Activated T-cell treated with anti-CD3 and anti-CD28 coated beads, Interleukin-2, amount 50 U/mL, for 72 hours (primary cell): ENCODE results near the gene GREB1. TPM values are rescaled to one million over a fixed set of nuclear protein-coding genes. Genes with fewer than 3 reads are reported as not detected.

Experiments used
- ATAC-seq, 2 donors: fragments of 150-1000 bp; cut with Tn5 transposase; replicated peaks in 1 of 2; 2 replicates each; pipeline ENCODE4 v1.10.0; 2021; ENCODE audit warnings: moderate library complexity in 2 of 2, mild to moderate bottlenecking in 1 of 2
- DNase-seq, 2 donors: peaks; one replicate each; pipeline ENCODE4 v3.0.0; 2021 to 2022; ENCODE audit warnings: mixed read lengths in 1 of 2
- H3K27ac Mint-ChIP-seq: one replicate; pipeline ENCODE4 v1.8.0; 2022; ENCODE audit warnings: mild to moderate bottlenecking, moderate library complexity, mixed read lengths
- H3K27me3 Mint-ChIP-seq: one replicate; pipeline ENCODE4 v1.8.0; 2022; ENCODE audit warnings: low read depth, mixed read lengths
- H3K36me3 Mint-ChIP-seq, 2 donors: one replicate each; pipeline ENCODE4 v1.8.0; 2022; ENCODE audit warnings: mixed read lengths in 2 of 2, mild to moderate bottlenecking in 1 of 2; ENCODE audit not compliant: insufficient read depth in 2 of 2
- H3K4me1 Mint-ChIP-seq: one replicate; pipeline ENCODE4 v1.8.0; 2022; ENCODE audit warnings: low read depth, mixed read lengths
- H3K4me3 Mint-ChIP-seq, 2 donors: one replicate each; pipeline ENCODE4 v1.8.0; 2022; ENCODE audit warnings: mild to moderate bottlenecking in 2 of 2, mixed read lengths in 2 of 2, moderate library complexity in 2 of 2
- H3K9me3 Mint-ChIP-seq, 2 donors: one replicate each; pipeline ENCODE4 v1.8.0; 2022; ENCODE audit warnings: mixed read lengths in 2 of 2
- total RNA-seq, 2 donors: library from RNA; stranded (reverse); gene quantifications; one replicate each; pipeline ENCODE4 v1.2.3, GENCODE V29; 2022

GREB1 gene
- total RNA-seq, 2 donors from 2014 or later = 2.2 to 2.4 TPM

DNA sequence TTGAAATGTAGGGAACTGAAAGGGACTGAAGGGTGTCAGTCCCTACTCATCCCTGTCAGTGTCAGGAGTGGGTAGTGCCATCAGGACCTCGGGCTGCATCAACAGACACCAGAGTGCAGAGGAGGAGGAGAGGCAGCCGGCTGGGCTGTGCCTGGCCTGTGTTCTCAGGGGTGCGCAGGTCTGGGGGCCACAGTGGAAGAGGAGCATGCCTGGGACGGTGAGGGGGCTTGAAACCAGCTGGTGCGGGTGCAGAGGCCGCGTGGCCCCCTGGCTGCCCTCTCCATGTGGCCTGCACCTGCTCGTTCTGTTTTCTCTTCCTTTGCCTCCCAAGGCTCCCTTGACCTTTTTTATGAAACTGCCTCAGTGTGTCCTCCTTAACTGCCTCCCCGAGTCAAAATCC is 94.8 kb downstream of the GREB1 start:
- ATAC-seq = no peak
- Mint-ChIP-seq H3K4me3 (no peak overlapping the region), H3K36me3 (peaks cover 0 to 3% of the 10 kb centered on the region in 2 donors), H3K27me3 (no peaks in the 10 kb centered on the region), H3K9me3 (peaks cover 3 to 4% of the 10 kb centered on the region in 2 donors), H3K4me1 (no peaks in the 10 kb centered on the region), H3K27ac (no peak overlapping the region)
- no peak for DNase-seq

DNA sequence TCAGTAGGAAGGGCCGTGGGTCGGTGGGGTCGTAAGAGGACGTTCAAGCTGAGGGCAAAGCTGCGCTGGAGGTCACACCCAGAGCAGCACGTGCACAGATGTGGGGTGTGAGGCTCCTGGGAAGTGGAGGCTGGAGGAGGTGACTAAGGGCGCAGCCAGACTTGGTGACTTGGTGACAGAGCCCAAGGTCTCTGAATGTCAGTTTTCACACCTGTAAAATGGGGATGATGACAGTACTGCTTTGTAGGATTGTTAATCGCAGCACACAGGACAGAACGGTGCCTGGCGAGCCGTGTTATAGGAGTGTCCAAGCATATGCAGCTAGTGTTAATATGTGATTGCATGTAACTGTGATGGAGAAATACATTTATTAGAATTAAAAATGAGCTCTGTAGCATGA is 95.4 kb downstream of the GREB1 start:
- H3K9me3 Mint-ChIP-seq = peaks cover 3 to 4% of the 10 kb centered on the region in 2 donors
- DNase-seq = no peak
- H3K27ac Mint-ChIP-seq = no peak overlapping the region
- ATAC-seq = no peak
- no peaks in the 10 kb centered on the region for H3K4me1 Mint-ChIP-seq
- peaks cover 0 to 3% of the 10 kb centered on the region in 2 donors for H3K36me3 Mint-ChIP-seq
- no peak overlapping the region for H3K4me3 Mint-ChIP-seq
- no peaks in the 10 kb centered on the region for H3K27me3 Mint-ChIP-seq

DNA sequence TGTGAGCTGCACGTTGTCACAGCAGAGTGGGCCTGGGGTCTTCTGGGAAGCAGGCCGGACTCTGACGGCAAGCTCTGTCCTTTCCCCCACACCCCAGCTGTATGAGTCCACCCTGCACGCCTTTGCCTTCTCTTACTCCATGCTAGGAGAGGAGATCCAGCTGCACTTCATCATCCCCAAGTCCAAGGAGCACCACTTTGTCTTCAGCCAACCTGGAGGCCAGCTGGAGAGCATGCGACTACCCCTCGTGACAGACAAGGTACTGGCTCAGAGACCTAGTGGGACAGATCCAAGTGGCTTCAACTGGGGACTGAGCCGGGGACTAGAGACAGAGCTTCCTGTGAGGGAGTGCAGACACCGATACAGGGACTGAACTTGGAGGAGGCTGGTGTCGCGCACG is 96.0 kb downstream of the GREB1 start:
- H3K4me1 Mint-ChIP-seq = no peaks in the 10 kb centered on the region
- no peaks in the 10 kb centered on the region for H3K27me3 Mint-ChIP-seq
- H3K9me3 Mint-ChIP-seq = peaks cover 3 to 4% of the 10 kb centered on the region in 2 donors
- no peak for DNase-seq
- no peak overlapping the region for H3K4me3 Mint-ChIP-seq
- peaks cover 0 to 3% of the 10 kb centered on the region in 2 donors for H3K36me3 Mint-ChIP-seq
- no peak overlapping the region for H3K27ac Mint-ChIP-seq
- ATAC-seq = no peak

DNA sequence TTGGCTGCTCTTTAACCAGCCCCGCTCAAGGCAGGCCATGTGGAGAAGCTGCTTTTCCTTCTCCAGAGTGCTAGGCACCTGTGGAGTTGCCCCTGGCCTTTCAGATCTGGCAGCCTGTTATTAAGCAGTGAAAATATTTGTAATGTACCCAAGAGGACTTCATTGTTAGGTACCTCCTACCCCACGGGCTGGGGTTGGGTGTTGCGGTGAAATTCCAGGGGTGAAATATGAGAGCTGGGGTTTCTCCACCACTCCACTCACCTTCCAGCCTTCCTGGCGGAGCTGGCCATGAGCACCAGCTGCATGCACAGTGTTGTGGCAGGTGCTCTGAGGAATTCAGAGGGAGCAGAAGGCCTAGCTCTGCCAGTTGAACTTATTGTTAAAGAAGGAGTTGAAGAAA is 97.0 kb downstream of the GREB1 start:
- Mint-ChIP-seq H3K4me3 (no peak overlapping the region), H3K27ac (no peak overlapping the region), H3K4me1 (no peaks in the 10 kb centered on the region), H3K9me3 (peaks cover 3 to 4% of the 10 kb centered on the region in 2 donors), H3K36me3 (peaks cover 0 to 3% of the 10 kb centered on the region in 2 donors), H3K27me3 (no peaks in the 10 kb centered on the region)
- DNase-seq (no peak), ATAC-seq (no peak)

DNA sequence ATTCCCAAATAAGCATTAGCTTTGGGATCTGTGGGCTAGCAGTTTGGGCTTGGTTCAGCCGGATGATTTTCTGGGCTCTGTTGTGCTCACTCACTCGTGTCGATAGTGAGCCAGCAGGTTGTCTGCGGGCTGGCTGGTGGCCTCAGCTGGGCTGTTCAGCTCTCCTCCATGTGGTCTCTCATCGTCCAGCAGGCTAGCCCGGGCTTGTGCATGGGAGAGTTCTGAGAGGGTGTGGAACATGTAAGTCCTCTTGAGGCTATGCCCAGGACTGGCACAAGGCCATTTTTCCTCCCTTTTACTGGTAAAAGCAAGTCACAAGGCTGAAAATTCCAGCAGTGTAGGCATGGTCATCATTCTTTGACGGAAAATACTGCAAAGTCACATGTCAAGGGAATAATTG is 97.6 kb downstream of the GREB1 start:
- peaks cover 0 to 3% of the 10 kb centered on the region in 2 donors for H3K36me3 Mint-ChIP-seq
- no peak for DNase-seq
- ATAC-seq = no peak
- H3K27me3 Mint-ChIP-seq = no peaks in the 10 kb centered on the region
- H3K4me1 Mint-ChIP-seq = no peaks in the 10 kb centered on the region
- H3K9me3 Mint-ChIP-seq = peaks cover 3 to 4% of the 10 kb centered on the region in 2 donors
- no peak overlapping the region for H3K4me3 Mint-ChIP-seq
- no peak overlapping the region for H3K27ac Mint-ChIP-seq

DNA sequence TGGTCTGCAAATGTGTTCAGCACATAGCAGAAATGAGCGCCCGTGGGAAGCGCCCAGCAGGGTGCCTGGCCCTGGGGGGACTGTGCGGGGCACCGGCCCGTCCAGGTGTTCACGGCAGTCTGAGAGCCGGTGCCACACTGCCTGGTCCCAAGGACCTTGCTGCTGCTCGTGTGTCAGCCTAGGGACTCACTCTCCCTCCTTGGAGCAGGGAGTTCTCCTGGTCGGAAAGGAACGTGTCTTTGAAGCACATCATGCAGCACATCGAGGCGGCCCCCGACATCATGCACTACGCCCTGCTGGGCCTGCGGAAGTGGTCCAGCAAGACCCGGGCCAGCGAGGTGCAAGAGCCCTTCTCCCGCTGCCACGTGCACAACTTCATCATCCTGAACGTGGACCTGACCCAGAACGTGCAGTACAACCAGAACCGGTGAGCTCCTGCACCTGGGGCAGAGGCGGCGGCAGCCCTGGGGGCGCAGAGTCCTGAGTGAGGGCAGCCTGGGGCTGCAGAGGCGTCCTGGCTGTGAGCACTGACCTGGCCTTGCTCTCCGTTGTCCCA is 100.2 kb downstream of the GREB1 start:
- Mint-ChIP-seq H3K4me3 (no peak overlapping the region), H3K36me3 (no peaks in the 10 kb centered on the region), H3K27ac (no peak overlapping the region), H3K4me1 (no peaks in the 10 kb centered on the region), H3K27me3 (no peaks in the 10 kb centered on the region), H3K9me3 (no peaks in the 10 kb centered on the region)
- no peak for DNase-seq
- ATAC-seq = no peak

DNA sequence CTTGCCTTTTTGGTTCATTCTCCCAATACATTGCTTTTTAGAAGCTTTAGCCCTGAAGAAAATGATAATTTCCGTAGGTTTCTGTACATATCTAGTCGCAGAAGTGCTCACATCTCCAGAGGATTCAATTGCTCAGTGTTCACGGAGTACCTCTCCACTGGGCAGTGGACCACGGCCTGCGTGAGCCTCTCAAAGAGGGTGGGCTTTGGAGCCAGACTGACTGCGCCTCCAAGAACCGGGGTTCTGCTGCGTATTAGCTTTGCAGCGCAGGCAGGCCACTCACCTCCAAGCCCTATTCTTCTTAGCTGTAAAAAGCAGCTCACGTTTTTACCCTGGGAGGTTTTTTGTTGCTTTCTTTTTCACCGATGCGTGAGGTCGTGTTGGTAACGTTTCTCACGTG is 100.7 kb downstream of the GREB1 start:
- Mint-ChIP-seq H3K36me3 (no peaks in the 10 kb centered on the region), H3K4me1 (no peaks in the 10 kb centered on the region), H3K9me3 (no peaks in the 10 kb centered on the region), H3K27me3 (no peaks in the 10 kb centered on the region), H3K4me3 (no peak overlapping the region), H3K27ac (no peak overlapping the region)
- no peak for ATAC-seq
- no peak for DNase-seq

DNA sequence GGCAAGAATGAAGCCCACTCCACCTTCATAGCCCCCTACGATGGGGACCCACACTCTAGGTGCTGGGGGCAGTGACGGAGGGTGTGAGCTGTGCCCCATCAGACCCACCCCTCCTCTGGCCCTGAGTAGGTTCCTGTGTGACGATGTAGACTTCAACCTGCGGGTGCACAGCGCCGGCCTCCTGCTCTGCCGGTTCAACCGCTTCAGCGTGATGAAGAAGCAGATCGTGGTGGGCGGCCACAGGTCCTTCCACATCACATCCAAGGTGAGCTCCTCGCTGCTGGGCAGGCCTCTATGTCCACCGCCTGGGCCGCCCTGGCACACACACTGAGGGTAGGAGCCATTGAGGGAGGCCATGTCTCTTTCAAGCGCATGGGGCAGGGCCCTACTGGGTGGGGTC is 101.3 kb downstream of the GREB1 start:
- no peak for ATAC-seq

DNA sequence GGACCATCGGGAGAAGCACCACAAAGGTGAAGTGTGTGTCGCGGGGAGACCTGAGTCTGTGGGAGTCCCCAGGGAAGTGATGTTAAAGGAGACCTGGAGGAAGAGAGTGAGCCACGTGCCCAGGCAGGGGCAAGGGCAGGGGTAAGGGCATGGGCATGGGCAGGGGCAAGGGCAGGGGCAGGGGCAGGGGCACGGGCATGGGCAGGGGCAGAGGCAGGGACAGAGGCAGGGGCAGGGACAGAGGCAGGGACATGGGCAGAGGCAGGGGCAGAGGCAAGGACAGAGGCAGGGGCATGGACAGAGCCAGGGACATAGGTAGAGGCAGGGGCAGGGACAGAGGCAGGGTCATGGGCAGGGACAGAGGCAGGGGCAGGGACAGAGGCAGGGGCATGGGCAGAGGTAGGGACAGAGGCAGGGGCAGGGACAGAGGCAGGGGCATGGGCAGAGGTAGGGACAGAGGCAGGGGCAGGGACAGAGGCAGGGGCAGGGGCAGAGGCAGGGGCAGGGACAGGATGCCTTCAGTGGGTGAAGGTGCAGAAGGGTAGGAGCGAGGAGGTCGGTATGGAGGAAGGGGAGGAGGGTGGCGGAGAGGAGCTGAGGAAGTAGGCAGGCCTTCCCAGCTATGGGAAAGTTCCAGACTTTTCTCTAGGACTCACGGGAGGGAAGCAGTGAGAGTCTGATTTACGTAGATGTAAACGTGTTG is 102.9 kb downstream of the GREB1 start:
- DNase-seq (no peak), ATAC-seq (no peak)
- Mint-ChIP-seq H3K9me3 (no peaks in the 10 kb centered on the region), H3K4me1 (no peaks in the 10 kb centered on the region), H3K36me3 (no peaks in the 10 kb centered on the region), H3K27me3 (no peaks in the 10 kb centered on the region), H3K4me3 (no peak overlapping the region), H3K27ac (no peak overlapping the region)

More for the DNA sequence above, 101.3 kb downstream of the GREB1 start:
- Mint-ChIP-seq H3K4me1 (no peaks in the 10 kb centered on the region), H3K27me3 (no peaks in the 10 kb centered on the region), H3K4me3 (no peak overlapping the region), H3K9me3 (no peaks in the 10 kb centered on the region), H3K27ac (no peak overlapping the region), H3K36me3 (no peaks in the 10 kb centered on the region)
- DNase-seq = no peak

DNA sequence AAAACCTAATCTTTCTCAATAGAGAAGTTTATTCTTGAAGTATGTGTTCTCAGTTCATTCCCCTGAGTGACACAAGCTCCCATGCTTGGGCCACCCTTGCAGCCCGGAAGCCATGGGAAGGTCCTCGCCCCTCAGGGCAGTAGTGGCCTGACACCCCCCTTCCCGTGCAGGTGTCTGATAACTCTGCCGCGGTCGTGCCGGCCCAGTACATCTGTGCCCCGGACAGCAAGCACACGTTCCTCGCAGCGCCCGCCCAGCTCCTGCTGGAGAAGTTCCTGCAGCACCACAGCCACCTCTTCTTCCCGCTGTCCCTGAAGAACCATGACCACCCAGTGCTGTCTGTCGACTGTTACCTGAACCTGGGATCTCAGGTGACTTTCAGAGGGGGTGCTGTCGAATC is 103.7 kb downstream of the GREB1 start:
- DNase-seq = no peak
- Mint-ChIP-seq H3K36me3 (no peaks in the 10 kb centered on the region), H3K27me3 (no peaks in the 10 kb centered on the region), H3K9me3 (no peaks in the 10 kb centered on the region), H3K27ac (no peak overlapping the region), H3K4me1 (no peaks in the 10 kb centered on the region), H3K4me3 (no peak overlapping the region)
- ATAC-seq = no peak

DNA sequence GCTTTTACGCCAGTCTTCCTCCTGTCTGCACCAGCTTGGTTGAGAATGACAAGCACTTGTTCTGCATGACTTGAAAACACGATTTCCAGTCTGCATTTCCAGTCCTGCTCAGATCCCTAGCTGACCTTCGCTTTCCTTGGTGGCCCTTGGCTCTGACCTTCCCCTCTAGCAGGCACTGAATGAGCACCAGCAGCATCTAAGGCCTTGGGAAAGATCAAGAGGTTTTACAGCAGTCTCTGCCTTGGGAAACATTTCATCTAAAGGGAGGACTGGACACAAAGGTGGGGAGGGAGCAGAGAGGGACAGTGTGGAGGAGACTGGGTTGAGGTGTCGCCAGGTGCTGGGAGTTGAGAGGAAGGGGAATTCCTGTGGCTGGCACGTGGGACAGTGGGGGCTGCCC is 105.7 kb downstream of the GREB1 start:
- Mint-ChIP-seq H3K27me3 (peaks cover 7% of the 10 kb centered on the region), H3K4me3 (no peak overlapping the region), H3K4me1 (no peaks in the 10 kb centered on the region), H3K9me3 (no peaks in the 10 kb centered on the region), H3K27ac (no peak overlapping the region), H3K36me3 (no peaks in the 10 kb centered on the region)
- ATAC-seq = no peak
- no peak for DNase-seq

DNA sequence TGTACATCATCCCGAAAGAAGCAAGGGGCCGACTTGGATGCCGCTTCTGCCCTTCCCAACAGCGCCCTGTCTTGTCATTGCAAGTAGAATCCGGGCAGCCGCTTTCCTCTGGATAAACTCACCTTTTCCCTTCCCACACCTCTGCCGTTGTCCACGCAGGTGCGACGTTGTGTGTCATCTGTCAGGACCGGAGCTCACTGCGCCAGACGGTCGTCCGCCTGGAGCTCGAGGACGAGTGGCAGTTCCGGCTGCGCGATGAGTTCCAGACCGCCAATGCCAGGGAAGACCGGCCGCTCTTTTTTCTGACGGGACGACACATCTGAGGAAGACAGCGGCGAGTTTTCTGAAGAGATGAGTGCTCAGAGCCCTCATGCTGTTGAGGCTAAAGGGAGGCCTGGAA is 106.3 kb downstream of the GREB1 start:
- Mint-ChIP-seq H3K4me3 (no peak overlapping the region), H3K4me1 (no peaks in the 10 kb centered on the region), H3K36me3 (no peaks in the 10 kb centered on the region), H3K27ac (no peak overlapping the region), H3K9me3 (no peaks in the 10 kb centered on the region), H3K27me3 (peaks cover 7% of the 10 kb centered on the region)
- DNase-seq (no peak), ATAC-seq (no peak)

DNA sequence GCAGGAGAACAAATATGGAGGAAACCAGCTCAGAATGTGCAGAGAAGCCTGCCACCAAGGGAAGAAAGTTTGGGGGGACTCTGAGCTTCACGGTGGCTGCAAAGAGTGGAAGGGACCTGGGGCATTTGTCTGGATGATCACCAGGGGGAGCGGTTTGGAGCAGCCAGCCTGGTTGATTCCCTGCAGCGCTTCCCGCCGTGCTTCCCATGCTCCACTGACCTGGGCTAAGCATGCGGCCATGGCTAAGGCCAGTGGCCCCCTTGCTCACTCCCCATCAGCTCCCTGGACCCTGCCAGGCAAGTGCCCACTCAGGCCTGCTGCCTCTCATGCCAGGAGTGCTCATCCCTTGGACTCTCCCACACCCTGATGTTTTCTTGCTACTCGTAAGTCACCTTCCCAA is 109.1 kb downstream of the GREB1 start:
- Mint-ChIP-seq H3K4me3 (no peak overlapping the region), H3K27me3 (peaks cover 7% of the 10 kb centered on the region), H3K27ac (no peak overlapping the region), H3K36me3 (no peaks in the 10 kb centered on the region), H3K4me1 (no peaks in the 10 kb centered on the region), H3K9me3 (no peaks in the 10 kb centered on the region)
- DNase-seq (no peak), ATAC-seq (no peak)

DNA sequence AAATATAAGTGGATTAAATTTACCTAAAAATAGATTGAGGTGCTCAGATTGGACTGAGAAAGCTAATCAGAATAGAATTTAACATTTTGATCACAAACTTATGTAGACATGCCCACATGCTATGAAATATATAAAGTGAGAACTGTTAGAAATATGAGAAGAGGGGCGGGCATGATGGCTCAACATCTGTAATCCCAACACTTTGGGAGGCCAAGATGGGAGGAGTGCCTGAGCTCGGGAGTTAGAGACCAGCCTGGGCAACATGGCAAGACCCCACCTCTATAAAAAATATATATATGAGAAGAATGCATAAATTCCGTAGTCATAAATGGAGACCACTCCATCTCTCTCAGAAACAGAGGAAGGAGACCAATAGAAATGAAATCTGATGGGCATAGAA is 110.4 kb downstream of the GREB1 start:
- Mint-ChIP-seq H3K27ac (no peak overlapping the region), H3K36me3 (no peaks in the 10 kb centered on the region), H3K4me1 (no peaks in the 10 kb centered on the region), H3K27me3 (peaks cover 17% of the 10 kb centered on the region), H3K9me3 (no peaks in the 10 kb centered on the region), H3K4me3 (no peak overlapping the region)
- DNase-seq (no peak), ATAC-seq (no peak)
